Hematopoietic multipotent progenitor cell (in vitro differentiated cells): ENCODE results near the gene LIG3. TPM values are rescaled to one million over a fixed set of nuclear protein-coding genes. Genes with fewer than 3 reads are reported as not detected.
"Not testable (repeated sequence)": the region's sequence is repeated elsewhere in the genome, so short reads cannot be mapped to it uniquely, and the experiment has no call there.

Experiments
- DNase-seq, 3 donors: peaks; one replicate each; pipeline ENCODE4 v3.0.0-alpha.2; 2011 to 2015; ENCODE audit warnings: low read depth in 2 of 3, low spot score in 2 of 3
- total RNA-seq: library from RNA; depleted of rRNA; stranded (reverse); fragments of >200 nt; gene quantifications from one replicate; pipeline ENCODE4 v1.2.3, GENCODE V29; 2012

Gene LIG3
- total RNA-seq = 51.7 TPM

DNA sequence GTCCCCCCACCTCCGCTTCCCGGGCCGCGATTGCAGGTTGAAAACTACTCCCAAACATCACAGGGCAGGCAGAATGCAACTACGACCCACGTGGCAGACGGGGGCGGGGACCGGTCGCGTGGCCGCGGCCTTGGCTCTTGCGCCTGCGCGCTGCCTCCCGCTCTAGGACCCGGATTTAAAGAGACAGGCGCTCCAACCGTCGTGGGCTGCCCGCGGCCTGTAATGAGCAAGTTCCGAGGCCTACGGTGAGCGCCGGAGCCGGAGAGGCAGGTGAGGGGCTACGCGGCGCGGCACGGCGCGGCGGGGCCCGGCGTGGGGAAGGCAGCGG lies at the start of gene LIG3:
Gene LIG3, plus strand, starts transcription at position 160 of the 328 bp plus-strand sequence. CDS start 2,494 bp downstream, outside the sequence.
- DNase-seq = peak; percentile 86 to 93 (median 90)

DNA sequence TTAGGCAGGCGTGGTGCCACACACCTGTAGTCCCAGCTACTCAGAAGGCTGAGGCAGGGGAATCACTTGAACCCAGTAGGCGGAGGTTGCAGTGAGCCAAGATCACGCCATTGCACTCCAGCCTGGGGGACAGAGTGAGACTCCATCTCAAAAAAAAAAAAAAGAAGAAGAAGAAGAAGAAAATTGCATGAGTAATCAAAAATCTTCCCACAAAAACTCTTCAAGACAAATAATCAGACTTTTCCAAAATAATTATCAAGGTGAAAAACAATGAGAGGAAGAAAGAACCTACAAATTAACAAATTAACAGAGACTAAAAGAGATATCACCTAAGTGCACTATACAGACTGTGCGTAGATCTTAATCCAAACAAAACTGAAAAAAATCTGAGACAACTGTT lies 29.5 kb upstream of the LIG3 start:
- not testable (repeated sequence) for DNase-seq

DNA sequence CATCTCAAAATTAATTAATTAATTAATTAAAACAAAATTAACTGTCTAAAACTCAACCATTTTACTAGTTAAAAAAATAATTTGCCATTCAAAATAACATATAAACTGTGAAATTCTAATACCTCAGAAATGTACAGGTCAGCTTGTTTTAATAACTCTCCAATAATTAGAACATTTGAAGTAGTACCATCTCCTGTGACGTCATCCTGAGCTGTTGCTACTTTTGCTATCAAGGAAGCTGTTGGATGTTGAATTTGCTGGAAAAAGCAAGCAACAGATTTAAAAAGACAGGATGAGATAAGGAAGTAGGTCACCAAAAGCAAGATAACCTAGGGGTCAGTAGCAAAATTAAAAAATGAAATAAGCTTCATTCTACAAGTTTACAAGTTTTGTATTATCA lies 21.9 kb upstream of the LIG3 start:
- no peak for DNase-seq

DNA sequence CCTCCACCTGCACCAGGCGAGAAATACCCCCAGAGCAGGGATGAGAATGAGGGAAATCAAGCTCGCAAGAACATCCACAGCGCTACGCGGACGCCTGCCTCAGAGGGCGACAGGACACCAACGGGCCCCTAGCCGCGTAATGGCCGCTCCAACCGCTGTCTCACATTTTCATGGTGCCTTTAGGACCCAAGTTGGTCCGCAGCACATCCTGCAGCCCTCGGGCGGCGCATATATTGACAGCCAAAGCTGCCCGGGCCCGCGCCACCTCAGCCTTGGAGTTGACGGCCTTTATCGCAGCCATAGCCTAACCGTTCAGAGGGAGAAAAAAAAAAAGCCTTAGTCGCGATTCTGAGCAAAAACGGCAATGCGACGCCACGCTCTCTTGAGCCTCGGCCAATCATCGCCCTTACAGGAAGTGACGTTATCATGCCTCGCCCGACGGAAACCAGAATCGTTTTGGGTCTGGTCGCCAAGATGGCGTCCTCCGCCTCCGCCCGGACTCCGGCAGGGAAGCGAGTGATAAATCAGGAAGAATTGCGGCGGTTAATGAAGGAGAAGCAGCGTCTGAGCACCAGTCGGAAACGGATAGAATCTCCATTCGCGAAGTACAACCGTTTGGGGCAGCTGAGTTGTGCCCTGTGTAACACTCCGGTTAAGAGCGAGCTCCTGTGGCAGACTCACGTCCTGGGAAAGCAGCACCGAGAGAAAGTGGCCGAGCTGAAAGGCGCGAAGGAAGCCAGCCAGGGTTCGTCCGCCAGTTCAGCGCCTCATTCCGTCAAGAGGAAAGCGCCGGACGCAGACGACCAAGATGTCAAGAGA lies 19.0 kb upstream of the LIG3 start, which contains the start of the genes CCT6B and ZNF830:
Gene CCT6B, minus strand, starts transcription at position 368 of the 819 bp plus-strand sequence. Its CDS starts 67 bp downstream, at position 301.
Gene ZNF830, plus strand, starts transcription at position 448 of the 819 bp plus-strand sequence. Its CDS starts 27 bp downstream, at position 475.
- DNase-seq = peak; percentile 91 to 98 (median 95)

DNA sequence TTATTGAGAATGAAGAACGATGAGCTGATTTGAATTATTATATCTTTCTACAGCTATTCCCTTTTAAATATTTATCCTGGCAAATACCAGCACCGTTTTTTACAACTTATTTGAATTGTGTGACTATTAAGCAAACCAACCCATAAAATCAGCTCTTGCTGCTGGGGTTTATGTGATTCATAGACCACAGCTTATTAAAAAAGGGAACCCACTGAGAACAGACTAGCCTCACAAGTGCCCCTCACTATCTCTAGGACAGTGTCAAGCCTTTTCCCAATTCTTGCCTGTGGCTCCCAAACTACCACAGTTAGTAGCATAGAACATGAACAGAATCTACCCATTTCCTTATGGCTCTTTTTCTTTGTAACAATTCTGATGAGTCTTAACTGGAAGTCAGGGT lies 6.1 kb upstream of the LIG3 start:
- no peak for DNase-seq

DNA sequence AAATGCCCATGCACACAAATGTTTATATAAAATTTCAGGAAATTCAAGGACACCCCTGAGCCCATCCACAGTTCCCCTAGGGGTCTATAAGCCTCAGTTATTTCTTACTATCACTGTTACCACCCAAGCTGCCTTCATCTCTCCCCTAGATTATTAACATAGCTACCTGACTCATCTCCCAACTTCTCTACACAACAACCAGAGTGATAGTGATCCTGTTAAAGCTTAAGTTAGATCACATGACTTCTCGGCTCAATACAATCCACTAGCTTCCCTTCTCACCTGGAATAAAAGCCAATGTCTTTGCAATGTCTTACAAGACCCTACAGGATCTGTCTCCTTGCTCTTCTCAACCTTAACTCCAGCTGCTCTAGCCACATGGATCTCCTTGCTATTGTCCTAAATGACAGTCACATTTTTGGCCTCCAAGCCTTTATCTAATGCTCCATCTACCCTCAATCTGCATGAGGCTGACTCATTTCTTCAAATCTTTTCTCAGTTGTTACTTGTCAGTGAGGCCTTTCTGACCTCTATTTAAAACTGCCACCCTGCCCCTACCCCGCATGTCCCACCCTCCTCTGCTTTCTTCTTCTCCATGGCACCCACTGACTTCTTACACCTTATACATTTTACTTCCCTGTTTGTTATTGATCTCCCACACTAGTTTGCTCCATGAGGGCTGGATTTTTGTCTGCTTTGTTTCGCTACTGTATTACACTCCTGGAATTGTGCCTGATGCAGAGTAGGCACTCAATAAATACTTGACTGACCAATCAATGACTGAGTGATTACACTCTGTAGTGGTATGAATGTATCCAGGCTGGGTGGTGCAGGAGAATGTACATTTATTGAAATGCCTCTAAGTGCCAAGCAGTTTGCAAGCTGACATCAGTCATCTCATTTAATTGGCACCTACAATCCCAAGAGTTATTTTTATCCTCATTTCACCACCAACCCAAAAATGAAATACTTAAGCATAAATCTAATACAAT lies 5.2 kb upstream of the LIG3 start:
- no peak for DNase-seq

DNA sequence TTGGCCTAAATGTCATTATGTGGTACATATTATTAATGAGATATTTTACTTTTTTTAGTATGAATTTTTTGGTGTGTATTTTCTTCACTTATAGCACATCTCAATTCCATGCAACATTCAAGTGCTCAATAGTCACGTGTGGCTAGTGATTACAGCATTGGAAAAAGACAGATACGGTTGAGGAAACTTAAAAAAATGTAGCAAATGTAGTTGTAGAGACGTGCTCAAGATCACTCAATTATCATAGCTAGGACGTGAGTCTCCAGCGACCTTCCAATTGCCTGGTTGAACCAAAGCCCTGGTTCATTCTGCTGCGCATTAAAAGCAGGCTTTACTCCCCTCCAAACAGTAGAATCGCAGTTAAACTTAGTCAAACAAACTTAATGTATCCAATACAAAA lies 1.2 kb upstream of the LIG3 start:
- no peak for DNase-seq

DNA sequence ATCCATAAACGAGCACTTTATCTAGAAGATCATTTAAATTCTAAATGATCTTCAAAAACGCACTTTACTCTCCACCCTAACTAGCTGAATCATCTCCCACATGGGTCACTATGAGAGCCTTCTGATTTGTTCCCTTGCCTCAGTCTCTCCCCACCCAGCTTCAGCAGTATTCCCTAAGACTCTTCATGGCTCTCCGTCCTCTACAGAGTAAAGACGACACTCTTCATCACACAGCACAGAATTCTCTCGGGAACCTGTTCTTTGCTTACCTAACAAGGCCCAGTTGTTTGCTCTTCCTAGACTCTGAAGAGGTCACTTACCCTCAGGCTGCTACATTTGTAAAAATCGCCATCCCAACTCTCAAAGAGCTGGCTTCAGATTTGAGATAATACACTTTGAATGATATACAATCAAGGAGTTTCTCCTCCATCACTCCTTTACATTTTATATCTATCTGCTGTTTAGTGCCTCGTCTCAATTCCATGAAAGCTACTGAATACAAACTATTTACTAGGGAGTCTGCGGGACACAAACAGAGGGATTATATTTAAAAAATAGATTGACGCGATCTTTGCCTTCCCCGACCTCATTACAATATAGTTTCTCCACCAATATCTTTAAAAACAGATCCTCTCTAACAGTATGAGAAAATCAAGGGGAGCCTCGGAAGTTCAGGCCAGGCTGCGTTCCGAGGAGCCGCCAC lies 511 bp upstream of the LIG3 start:
- no peak for DNase-seq

DNA sequence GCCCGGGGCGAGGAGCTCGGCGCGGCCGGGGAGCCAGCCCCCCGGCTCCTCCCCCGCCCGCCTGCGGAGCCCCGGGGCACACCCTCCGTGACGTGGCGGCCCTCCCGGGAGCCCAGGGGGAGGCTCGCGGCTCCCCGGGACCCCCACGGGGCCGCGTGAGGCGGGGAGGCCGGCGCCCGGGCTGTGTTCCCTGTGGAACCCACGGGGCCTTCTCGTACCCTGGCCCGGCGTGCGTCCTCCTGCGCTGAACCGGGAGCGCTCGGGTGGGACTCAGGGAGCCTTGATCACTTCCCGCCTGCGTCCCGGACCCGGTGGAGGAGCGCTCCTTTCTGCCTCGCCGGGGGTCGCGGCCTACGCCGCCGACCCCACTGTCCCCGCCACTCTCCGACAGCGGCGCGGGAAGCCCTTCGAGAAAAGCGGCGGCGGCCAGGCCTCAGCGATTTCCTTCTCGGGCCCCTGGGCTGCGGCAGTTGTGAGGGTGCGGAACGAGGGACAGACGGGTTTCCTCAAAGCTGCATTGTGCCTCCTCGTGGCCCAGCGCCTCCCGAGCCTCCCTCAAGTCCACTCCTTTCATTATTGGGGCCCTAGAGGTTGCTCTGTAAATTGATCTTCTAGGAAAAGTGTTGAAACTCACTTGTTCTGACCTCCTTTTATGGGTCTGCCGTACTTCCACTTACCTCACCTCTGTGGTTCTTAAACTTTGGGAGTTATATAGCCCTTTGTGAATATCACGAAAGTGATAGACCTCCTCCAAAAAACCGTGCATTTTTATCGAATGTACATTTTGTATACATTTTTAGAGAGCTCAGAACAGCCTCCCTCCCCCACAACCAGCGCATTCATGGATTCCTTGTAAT lies 597 bp downstream of the LIG3 start:
- DNase-seq = peak; percentile 52 to 92 (median 87)

DNA sequence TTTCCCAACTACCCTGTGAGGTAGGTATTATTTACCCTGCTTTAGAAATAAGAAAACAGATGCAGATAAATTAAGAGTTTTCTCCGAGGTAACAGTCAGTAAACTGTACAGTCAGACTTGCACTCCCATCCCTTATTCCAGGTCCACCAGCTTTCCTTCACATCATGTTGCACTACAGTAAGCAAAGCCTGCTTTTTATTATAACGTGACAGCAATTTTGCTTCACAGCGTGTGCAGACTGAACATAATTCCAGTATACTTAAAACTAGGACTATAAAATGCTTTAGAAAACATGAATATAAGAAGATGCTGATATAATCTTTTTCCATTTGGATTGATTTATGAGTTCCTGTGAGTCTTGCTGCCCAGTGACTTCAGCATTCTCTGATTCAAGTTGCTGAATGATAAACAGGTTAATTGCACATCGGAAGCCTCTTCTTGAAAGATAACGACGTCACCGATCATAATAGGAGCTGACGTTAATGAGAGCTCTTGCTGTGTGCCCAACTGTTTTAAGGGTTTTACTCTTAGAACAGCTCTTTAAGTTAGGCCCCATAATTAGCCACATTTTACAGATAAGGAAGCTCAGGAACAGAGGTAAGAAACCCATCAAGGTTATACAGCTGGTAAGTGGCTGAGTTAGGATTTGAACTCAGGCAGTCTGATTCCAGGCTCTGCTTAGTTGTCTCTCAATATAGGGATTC lies 1.4 kb downstream of the LIG3 start:
- peak in 2 of 3 donors; percentile 69 to 90 for DNase-seq

DNA sequence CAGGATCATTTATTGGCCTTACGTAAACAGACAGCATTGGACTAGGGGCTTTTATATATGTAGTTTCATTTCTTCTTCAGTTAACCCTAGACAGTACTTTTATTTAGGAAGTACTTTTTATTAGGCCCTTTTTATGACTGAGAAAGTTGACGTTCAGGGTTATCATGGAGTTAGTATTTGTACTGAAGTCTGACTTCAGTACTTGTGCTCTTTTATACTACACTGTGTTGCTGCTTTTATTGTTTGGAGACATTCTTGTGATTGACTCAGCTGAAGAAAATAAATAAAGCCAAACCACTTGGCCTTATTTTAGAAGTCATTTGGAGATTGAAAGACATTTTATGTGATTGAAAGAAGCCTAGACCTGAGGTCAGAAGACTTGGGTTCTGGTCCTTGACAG lies 6.9 kb downstream of the LIG3 start:
- no peak for DNase-seq

DNA sequence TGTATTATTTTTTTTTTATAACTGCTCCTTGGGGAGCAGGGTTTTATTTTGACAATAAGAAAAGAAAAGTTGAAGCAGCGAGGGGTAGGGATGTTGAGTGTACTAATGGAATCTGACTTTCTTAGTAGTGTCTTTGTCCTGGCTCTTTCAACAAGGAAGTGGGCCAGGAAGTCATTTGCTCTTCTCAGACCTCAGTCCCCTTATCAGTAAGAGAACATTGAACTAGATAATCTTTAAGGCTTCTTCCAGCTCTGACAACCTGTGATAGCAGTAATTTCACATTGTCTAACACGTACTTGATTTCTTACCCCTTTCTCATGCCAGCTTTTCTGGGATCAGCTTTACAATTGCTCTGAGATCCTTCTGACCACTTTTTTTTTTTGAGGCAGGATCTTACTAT lies 8.3 kb downstream of the LIG3 start:
- DNase-seq = peak in 2 of 3 donors; percentile 6 to 11

DNA sequence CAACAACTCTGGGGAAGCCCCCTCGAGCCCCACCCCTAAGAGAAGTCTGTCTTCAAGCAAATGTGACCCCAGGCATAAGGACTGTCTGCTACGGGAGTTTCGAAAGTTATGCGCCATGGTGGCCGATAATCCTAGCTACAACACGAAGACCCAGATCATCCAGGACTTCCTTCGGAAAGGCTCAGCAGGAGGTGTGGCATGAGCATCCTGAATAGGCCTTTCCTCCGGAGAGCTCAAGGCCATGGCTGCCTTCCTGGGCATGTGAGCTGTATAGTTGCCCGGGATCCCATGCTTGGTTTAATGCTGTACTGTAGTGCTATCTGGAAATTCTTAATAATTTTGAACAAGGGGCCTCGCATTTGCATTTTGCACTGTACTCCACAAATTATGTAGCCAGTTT lies 9.2 kb downstream of the LIG3 start:
- DNase-seq = no peak

DNA sequence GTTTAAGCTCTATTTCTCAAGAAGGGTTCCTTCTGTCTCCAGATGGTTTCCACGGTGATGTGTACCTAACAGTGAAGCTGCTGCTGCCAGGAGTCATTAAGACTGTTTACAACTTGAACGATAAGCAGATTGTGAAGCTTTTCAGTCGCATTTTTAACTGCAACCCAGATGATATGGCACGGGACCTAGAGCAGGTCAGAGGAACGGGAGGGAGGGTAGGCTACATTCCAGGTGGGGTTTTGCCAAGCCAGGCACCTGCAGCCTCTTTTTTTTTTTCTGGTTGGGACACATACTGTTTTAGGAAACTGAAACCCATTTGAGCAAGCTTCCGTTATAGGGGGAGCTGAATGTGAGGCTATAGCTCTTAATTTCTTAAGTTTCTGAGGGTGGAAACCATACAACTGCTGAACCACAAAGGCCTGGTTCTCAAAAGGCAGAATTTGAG lies 10.6 kb downstream of the LIG3 start:
- DNase-seq = no peak

DNA sequence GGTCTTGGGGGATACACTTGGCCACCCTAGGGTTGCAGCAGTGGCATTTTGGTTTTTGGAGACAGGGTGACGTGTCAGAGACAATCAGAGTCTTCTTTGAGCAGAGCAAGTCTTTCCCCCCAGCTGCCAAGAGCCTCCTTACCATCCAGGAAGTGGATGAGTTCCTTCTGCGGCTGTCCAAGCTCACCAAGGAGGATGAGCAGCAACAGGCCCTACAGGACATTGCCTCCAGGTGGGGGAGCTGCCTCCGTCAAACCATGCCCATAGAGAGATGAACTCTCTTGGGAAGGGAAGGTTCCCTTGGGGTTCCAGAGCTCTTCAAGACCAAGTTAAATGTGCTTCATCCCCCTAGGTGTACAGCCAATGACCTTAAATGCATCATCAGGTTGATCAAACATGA lies 11.3 kb downstream of the LIG3 start:
- DNase-seq = no peak

DNA sequence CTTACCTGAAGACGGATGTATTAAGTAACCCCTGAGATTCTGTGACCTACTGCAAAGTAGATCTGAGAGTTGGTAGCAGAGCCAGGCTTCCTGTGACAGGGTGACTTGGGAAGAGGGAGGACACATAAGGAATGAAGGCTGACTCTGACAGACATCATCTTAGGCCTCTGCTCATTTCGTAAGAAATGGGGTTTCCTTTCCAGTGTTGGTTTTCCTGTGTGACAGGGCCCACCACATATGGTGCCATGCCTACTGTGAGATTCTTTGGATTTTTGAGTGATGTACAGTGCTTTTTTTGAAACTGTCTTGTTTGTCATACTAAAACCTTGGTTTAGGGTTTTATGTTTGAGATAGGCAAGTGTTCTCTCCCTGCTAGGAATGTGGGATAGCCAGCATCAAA lies 12.7 kb downstream of the LIG3 start:
- no peak for DNase-seq

DNA sequence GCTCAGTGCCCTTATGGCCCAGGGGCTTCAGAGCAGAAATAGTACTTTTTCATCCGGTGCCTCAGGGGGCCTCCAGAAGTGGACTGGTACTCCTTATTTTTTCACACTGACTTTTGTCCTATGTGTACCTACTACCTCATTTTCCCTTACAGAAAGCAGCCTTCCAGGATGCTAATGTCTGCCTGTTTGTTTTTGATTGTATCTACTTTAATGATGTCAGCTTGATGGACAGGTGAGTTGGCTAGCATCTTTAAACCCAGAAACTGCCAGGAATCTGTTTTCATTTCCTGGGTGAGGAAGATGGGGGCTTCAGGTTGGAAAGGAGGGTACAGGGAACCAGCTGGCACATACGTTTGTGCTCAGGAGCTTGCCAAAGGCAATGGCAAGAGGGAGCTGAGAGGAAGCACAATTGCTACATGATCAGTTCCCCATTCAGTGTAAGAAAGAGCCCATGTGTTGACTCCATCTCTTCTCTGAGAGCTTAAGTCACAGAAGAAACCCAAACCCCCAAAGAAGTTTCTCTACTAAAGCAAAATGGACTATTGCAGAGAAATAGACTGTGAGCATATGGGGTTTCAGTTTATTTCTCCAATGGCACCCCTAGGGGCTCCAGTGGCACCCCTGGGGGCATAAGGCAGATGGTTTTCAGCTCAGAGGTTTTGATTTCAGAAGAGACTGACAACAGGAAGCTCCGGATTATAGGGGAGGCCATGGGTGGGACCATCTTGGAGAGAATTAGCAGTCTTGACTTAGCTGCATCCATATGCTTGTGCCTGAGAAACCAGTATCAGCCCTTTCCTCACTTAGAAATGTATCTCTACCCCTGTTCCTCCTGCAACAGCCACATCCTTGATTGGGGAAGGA lies 16.3 kb downstream of the LIG3 start:
- DNase-seq = no peak

DNA sequence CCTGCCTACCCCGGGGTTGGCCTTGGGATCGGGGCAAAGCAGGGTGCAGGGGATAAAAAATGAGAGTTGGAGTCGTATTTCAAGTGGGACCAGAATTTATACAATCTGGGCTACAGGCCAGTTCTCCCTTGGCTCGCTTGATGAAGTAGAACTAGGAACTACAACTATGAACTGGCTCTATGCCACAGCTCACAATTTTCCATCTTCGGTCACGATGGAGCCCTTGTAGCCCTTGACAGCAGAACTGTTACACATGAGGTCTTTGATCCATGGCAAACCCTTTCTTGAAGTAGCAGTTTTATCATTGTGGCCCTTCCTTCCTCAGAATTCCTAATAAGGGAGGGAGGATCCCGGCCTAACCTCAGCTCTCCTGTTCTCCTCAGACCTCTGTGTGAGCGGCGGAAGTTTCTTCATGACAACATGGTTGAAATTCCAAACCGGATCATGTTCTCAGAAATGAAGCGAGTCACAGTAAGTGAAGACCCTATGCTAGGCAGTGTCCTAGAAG lies 17.1 kb downstream of the LIG3 start:
- DNase-seq = no peak
